Umbilical cord (tissue), 2 donors: Measurements from ENCODE around the gene SPATA31E1. TPM values are rescaled to one million over a fixed set of nuclear protein-coding genes. Genes with fewer than 3 reads are reported as not detected.
"Not testable (repeated sequence)": the region's sequence is repeated elsewhere in the genome, so short reads cannot be mapped to it uniquely, and the experiment has no call there.

Experiments used
- DNase-seq: peaks from one replicate; pipeline ENCODE4 v3.0.0-alpha.2; 2015; ENCODE audit warnings: low spot score
- total RNA-seq: library from RNA; depleted of rRNA; stranded (reverse); fragments of >200 nt; gene quantifications from one replicate; pipeline ENCODE4 v1.2.3, GENCODE V29; 2014; ENCODE audit warnings: low replicate concordance; ENCODE audit not compliant: insufficient read depth

SPATA31E1 gene
- total RNA-seq, 1 donor from 2014 or later = 2.9 TPM

DNA sequence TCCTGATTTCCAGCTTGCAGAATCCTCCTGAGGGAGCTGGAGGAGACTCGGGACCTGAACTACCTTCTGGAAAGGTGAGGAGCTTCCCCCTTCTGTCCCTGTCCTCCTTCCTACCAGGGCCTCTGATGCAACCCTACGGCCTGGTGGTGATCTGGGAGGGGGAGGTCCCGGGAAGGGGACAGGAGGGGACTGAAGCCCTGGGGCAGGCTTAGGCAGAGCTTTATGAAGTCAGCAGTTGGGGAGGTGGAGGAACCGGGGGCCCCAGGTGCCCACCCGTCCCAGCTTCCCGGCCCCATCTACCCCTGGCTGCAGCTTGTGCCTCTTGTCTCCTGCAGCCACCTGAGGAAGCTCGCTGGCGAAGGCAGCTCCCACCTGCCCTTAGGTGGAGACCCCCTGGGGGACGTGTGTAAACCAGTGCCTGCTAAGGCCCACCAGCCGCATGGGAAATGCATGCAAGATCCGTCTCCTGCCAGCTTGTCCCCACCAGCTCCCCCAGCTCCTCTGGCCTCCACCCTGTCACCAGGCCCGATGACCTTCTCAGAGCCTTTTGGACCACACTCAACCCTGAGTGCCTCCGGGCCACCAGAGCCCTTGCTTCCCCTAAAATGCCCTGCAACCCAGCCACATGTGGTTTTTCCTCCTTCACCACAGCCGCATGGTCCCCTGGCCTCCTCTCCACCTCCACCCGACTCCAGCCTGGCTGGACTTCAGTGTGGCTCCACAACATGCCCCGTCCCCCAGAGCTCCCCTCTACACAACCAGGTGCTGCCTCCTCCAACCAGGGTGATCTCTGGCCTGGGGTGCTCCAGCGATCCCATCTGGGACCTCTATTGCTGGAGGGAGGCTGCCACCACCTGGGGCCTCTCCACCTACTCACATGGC is 2.1 kb downstream of the SPATA31E1 start:
- no peak for DNase-seq

- DNase-seq = no peak
Measured at GRCh38 chr9:87885484-87886189, 3.0 kb downstream of the SPATA31E1 start.

- DNase-seq = no peak
Measured at GRCh38 chr9:87886210-87886932, 3.7 kb downstream of the SPATA31E1 start.

DNA sequence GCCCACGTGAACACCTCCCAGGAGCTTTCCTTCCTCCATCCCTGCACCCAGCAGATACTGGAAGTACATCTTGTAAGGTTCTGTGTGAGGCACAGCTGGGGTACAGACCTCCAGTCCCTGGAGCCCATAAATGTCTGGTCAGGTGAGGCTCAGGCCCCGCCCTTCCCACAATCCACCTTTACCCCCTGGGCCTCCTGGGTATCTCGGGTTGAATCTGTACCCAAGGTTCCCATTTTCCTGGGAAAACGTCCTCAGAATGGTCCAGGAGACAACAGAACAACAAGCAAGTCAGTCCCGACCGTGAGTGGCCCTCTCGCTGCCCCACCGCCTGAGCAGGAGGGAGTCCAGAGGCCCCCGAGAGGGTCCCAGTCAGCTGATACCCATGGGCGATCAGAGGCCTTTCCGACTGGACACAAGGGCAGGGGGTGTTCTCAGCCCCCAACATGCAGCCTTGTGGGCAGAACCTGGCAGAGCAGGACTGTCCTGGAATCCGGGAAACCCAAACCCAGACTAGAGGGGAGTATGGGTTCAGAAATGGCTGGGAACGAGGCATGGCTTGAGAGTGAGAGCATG is 4.3 kb downstream of the SPATA31E1 start:
- no peak for DNase-seq

DNA sequence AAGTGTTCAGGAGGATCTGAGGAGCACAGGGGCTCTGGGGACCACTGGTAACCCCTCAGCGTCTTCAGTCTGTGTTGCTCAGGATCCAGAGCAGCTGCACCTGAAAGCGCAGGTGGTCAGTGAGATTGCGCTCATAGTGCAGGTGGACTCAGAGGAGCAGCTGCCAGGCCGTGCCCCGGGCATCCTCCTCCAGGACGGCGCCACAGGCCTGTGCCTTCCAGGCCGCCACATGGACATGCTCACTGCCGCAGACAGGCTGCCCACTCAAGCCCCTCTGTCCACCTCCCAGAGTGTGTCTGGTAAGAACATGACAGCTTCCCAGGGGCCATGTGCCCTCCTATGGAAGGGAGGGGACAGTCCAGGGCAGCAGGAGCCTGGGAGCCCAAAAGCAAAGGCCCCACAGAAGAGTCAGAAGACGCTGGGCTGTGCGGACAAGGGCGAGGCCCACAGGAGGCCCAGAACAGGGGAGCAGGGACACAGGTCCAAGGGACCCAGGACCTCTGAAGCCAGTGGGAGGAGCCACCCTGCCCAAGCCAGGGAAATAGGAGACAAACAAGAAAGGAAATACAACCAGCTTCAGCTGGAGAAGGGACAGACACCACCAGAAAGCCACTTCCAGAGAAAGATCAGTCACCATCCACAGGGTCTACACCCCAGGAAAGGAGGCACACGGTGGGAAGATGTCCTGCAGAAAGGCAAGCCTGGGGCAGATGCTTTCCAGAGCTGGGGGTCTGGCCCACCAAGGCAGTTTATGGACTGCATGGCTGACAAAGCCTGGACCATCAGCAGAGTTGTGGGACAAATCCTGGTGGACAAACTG is 5.2 kb downstream of the SPATA31E1 start:
- no peak for DNase-seq

GRCh38 chr9:87888501-87888900 is 5.8 kb downstream of the SPATA31E1 start:
- no peak for DNase-seq

- no peak for DNase-seq
Measured at GRCh38 chr9:87889065-87889881, 6.6 kb downstream of the SPATA31E1 start.

DNA sequence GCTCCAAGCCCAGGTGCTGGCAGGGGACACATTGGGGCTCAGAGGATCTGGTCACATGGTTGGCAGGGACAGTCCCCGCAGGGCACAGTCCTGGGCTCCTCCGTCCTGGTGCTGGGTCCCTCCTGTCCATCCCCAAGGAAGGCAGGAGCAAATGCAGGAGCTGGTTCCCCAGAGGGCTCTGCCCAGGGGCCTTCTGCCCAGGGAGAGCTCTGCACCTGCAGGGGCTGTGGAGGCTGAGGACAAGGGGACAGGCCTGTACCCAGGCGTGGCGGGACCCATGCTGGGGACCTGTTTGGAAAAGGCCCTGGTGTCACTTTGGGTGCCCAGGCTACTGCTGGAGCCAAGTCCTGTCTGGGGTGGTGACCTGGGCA is 7.2 kb downstream of the SPATA31E1 start:
- DNase-seq = no peak

- no peak for DNase-seq
Measured at GRCh38 chr9:87890837-87891236, 8.2 kb downstream of the SPATA31E1 start.

DNA sequence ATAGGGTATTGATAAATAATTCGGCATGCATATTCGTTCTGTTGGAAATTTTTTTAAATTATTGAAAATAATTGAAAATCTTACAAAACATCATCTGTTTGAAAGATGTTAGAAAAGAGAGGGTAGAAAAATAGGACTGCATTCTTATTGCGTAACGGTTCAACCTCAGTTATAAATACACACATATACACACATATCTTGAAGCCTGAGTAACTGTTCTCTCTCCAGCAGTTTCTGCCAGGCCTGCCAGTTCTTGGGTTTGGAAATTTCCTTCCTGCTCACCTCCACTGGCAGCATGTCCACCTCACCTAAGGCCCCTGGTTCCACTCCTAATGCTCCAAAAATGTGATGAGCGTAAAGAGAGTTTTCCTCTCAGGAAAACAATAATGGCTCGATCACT is 9.1 kb downstream of the SPATA31E1 start:
- DNase-seq = no peak

DNA sequence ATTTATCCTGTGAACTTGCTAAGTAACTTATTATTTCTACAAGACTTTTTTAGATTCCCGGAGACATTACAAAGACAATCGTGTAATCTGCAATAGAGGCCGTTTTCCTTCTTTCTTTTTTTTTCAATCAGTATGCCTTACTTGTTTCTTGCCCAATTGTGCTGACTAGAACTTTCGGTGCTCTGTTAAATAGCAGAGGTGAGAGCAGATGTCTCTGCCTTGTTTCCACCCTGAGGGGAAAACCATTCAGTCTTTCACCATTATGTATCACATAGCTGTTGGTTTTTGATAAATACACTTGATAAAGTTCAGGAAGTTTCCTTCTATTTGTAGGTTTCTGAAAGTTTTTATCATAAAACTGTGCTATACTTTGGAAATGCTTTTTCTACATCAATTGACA is 10.3 kb downstream of the SPATA31E1 start:
- no peak for DNase-seq

DNA sequence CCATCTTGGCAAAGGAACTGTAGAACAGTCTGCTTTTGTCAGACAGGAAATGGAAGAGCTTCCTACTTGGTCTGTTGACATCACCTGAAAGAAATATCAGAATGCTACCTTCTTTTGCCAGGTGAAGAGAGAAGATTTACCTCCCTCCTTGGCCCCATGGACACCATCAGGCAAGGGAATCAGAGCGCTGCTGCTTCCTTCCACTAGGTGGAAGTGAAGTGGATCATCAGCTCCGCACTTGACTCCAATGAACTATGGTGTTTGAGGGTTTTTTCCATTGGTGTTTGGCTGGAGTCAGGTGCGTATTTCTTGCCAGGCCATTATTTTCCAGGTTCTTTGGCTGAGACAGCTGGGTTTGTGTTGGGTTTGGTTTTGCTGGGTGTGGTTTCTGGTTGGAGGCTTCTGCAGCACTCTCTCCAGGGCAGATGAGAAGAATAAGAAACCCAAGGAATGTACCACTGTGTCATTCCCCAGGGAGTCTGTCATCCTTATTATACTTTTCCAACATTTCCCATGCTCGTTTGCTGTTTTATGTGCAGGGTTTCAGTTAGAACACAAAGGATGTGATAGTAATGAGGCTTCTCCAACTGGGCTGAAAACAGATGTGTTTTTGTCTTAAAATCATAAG is 12.4 kb downstream of the SPATA31E1 start:
- DNase-seq = no peak

DNA sequence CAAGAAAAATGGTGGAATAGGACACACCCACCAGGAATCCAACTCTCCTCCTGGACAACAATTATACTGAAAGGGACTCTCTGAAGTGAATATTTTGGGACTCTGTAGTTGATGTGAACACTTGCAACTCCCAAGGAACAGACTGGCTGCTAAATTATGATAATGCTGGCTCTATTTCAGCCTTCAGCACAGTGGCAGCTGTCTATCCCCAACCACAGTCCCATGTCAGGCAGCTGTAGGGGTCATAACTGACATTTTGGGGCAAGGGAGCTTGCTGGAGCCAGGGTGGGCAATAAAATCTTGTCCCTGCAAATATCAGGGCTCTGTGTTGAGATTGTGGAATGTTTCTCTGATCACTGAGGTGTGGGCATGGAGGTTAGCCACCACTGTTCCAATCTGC is 14.2 kb downstream of the SPATA31E1 start:
- DNase-seq = no peak

- no peak for DNase-seq
Measured at GRCh38 chr9:87898151-87898550, 15.5 kb downstream of the SPATA31E1 start.

DNA sequence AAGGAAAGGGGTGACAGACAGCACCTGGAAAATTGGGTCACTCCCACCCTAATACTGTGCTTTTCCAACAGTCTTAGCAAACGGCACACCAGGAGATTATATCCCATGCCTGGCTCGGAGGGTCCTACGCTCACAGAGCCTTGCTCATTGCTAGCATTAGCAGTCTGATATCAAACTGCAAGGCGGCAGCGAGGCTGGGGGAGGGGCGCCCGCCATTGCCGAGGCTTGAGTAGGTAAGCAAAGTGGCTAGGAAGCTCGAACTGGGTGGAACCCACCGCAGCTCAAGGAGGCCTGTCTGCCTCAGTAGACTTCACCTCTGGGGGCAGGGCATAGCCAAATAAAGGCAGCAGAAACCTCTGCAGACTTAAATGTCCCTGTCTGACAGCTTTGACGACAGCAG is 19.7 kb downstream of the SPATA31E1 start:
- DNase-seq = not testable (repeated sequence)

DNA sequence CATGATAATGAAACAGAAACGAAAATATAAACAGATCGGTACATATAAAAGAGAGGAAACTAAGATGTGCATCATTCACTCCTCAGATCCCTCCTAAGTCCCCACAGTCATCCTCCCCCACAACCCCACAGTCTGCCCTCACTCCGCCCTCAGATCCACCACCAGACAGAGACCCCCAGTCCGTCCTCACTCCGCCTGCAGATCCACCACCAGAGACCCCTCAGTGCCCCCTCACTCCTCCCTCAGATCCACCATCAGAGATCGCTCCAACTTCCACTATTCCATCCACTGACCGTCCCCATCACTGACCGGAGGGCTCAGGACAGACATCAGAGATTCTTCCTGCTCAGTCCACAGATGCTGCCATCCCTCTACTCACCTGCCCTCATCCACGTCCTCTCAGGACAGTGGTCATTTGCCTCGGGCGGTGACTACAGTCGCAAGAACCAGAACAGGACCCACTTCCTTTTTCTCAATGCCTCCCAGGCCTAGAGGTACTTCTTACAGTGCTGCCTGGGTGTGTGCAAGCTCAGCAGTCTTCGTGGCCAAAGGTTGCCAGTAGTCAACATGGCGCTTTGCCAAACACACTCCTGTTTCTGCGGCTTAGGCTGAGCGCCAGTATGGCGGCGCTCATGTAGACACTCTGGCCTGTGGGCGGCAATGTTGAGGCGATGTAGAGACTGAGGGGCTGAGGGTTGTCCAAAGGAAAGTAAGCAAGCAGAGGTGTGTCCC is 26.8 kb downstream of the SPATA31E1 start:
- no peak for DNase-seq

DNA sequence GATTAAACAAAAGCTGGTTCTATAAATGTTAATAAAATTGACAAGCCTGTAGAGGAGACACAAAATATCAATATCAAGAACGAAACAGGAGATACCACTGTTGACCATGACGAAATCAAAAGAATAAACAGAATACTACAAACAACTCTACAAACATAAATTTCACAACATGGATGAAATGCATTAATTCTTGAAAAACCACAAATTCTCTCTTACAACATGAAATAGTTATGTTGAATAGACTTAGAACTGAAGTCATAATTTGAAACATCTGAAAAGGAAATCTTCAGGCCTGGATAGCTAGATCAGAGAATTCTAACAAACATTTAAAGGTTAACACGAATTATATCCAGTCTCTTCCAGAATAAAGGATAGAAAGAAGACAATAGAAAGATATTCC is 28.1 kb downstream of the SPATA31E1 start:
- no peak for DNase-seq

DNA sequence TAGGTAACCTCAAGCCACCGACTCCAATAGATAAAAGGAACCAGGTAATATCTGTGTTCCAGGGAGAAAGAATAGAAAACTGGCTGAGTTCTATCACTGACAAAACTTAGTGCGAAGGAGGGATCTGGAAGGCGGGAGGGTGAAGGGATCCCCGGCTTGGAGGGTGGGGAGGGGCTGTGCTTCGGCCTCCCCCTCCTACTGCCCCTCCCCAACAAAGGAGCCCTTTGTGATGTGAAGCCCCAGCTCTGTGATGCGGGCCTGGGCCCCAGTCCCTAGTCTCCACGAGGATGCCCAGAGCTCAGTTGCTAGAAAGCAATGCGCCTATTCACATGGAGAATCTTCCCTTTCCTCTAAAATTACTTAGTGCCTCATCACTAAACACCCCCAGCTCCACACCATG is 35.0 kb downstream of the SPATA31E1 start, which contains the start of gene SPATA31C1:
SPATA31C1 (plus strand) TSS at position 301 of the 400 bp plus-strand sequence.
- not testable (repeated sequence) for DNase-seq

DNA sequence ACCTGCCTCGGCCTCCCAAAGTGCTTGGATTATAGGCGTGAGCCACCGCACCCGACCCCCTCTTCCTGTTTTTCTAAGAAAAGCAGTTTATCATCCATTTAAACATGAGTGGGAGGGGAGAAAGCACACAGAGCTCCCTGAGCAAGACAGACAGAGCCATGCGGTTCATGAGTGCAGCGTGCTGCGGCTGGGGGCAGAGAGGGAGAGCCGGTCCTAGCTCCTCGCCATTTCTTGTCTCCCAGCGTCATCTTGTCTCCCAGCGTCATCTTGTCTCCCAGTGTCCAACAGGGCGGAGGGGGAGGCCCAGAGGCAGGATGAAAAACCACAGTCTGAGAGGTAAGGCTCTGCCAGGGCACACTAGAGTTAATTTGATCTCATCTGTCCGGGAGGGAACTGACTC is 36.3 kb downstream of the SPATA31E1 start:
- not testable (repeated sequence) for DNase-seq
